ENCODE data around the gene CCM2.
A peak's percentile ranks its signal among the peaks of the same experiment; 100 is the strongest.

DNA sequence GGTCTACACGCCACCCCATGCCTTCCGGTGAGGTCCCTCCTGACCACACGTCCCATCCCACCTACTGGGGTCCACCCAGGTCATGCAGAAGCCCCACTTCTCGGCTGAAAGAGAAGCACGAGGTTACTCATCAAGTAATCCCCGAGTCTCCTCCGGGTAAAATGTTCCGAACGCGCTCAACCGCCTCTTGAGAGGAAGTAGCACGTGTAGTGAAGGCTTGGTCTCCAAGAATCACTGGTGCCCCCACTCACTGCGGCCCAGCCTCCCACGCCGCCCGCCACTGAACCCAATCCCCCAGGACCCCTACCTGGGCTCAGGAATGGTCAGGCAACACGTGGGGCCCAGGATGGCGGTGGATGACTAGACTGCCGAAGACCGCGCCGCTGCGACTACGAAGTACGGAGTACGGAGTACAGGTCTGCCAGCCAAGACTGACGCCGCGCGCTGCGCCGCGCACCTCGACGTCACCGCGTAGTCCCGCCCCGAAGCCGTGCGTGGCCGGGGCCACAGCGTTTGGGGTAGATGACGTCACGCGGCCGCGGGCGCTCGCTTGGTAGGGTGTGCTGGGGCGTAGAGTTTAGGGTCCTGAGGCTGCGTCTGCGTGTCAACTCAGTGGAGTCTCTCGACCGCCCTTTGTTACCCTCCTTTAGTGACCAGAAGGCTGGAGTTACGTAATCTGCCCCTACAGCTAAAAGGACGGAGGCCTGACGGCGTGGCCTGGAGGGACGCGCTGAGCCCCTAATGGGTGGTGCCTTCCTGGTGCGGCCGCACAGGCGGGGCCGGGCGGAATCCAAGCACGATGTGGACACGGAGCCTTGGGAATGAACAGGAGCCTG is 13.6 kb upstream of the CCM2 start:
- TF ChIP-seq, protein P1, sequence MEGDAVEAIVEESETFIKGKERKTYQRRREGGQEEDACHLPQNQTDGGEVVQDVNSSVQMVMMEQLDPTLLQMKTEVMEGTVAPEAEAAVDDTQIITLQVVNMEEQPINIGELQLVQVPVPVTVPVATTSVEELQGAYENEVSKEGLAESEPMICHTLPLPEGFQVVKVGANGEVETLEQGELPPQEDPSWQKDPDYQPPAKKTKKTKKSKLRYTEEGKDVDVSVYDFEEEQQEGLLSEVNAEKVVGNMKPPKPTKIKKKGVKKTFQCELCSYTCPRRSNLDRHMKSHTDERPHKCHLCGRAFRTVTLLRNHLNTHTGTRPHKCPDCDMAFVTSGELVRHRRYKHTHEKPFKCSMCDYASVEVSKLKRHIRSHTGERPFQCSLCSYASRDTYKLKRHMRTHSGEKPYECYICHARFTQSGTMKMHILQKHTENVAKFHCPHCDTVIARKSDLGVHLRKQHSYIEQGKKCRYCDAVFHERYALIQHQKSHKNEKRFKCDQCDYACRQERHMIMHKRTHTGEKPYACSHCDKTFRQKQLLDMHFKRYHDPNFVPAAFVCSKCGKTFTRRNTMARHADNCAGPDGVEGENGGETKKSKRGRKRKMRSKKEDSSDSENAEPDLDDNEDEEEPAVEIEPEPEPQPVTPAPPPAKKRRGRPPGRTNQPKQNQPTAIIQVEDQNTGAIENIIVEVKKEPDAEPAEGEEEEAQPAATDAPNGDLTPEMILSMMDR (conservative IDR thresholded peaks at IDR 0.05; ENCODE audit: low read depth in 2 of 2), result no peak
- TF ChIP-seq, protein P2, sequence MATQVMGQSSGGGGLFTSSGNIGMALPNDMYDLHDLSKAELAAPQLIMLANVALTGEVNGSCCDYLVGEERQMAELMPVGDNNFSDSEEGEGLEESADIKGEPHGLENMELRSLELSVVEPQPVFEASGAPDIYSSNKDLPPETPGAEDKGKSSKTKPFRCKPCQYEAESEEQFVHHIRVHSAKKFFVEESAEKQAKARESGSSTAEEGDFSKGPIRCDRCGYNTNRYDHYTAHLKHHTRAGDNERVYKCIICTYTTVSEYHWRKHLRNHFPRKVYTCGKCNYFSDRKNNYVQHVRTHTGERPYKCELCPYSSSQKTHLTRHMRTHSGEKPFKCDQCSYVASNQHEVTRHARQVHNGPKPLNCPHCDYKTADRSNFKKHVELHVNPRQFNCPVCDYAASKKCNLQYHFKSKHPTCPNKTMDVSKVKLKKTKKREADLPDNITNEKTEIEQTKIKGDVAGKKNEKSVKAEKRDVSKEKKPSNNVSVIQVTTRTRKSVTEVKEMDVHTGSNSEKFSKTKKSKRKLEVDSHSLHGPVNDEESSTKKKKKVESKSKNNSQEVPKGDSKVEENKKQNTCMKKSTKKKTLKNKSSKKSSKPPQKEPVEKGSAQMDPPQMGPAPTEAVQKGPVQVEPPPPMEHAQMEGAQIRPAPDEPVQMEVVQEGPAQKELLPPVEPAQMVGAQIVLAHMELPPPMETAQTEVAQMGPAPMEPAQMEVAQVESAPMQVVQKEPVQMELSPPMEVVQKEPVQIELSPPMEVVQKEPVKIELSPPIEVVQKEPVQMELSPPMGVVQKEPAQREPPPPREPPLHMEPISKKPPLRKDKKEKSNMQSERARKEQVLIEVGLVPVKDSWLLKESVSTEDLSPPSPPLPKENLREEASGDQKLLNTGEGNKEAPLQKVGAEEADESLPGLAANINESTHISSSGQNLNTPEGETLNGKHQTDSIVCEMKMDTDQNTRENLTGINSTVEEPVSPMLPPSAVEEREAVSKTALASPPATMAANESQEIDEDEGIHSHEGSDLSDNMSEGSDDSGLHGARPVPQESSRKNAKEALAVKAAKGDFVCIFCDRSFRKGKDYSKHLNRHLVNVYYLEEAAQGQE (IDR thresholded peaks at IDR 0.05; ENCODE audit: unreplicated experiment), result peak; percentile 45
- TF ChIP-seq EZH2 (IDR thresholded peaks at IDR 0.05; ENCODE audit: low read depth, unreplicated experiment), result no peak
- TF ChIP-seq EZH2phosphoT487 (IDR thresholded peaks at IDR 0.05; ENCODE audit: unreplicated experiment), result no peak
- TF ChIP-seq, protein P3, sequence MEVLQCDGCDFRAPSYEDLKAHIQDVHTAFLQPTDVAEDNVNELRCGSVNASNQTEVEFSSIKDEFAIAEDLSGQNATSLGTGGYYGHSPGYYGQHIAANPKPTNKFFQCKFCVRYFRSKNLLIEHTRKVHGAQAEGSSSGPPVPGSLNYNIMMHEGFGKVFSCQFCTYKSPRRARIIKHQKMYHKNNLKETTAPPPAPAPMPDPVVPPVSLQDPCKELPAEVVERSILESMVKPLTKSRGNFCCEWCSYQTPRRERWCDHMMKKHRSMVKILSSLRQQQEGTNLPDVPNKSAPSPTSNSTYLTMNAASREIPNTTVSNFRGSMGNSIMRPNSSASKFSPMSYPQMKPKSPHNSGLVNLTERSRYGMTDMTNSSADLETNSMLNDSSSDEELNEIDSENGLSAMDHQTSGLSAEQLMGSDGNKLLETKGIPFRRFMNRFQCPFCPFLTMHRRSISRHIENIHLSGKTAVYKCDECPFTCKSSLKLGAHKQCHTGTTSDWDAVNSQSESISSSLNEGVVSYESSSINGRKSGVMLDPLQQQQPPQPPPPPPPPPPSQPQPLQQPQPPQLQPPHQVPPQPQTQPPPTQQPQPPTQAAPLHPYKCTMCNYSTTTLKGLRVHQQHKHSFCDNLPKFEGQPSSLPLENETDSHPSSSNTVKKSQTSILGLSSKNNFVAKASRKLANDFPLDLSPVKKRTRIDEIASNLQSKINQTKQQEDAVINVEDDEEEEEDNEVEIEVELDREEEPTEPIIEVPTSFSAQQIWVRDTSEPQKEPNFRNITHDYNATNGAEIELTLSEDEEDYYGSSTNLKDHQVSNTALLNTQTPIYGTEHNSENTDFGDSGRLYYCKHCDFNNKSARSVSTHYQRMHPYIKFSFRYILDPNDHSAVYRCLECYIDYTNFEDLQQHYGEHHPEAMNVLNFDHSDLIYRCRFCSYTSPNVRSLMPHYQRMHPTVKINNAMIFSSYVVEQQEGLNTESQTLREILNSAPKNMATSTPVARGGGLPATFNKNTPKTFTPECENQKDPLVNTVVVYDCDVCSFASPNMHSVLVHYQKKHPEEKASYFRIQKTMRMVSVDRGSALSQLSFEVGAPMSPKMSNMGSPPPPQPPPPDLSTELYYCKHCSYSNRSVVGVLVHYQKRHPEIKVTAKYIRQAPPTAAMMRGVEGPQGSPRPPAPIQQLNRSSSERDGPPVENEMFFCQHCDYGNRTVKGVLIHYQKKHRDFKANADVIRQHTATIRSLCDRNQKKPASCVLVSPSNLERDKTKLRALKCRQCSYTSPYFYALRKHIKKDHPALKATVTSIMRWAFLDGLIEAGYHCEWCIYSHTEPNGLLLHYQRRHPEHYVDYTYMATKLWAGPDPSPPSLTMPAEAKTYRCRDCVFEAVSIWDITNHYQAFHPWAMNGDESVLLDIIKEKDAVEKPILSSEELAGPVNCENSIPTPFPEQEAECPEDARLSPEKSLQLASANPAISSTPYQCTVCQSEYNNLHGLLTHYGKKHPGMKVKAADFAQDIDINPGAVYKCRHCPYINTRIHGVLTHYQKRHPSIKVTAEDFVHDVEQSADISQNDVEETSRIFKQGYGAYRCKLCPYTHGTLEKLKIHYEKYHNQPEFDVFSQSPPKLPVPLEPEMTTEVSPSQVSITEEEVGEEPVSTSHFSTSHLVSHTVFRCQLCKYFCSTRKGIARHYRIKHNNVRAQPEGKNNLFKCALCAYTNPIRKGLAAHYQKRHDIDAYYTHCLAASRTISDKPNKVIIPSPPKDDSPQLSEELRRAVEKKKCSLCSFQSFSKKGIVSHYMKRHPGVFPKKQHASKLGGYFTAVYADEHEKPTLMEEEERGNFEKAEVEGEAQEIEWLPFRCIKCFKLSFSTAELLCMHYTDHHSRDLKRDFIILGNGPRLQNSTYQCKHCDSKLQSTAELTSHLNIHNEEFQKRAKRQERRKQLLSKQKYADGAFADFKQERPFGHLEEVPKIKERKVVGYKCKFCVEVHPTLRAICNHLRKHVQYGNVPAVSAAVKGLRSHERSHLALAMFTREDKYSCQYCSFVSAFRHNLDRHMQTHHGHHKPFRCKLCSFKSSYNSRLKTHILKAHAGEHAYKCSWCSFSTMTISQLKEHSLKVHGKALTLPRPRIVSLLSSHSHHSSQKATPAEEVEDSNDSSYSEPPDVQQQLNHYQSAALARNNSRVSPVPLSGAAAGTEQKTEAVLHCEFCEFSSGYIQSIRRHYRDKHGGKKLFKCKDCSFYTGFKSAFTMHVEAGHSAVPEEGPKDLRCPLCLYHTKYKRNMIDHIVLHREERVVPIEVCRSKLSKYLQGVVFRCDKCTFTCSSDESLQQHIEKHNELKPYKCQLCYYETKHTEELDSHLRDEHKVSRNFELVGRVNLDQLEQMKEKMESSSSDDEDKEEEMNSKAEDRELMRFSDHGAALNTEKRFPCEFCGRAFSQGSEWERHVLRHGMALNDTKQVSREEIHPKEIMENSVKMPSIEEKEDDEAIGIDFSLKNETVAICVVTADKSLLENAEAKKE (CRISPR knock-in tag; IDR thresholded peaks at IDR 0.05), result no peak
- TF ChIP-seq POLR2AphosphoS5 (IDR thresholded peaks at IDR 0.05; ENCODE audit: low read depth), result peak; percentile 100
- no peak for TF ChIP-seq STAT1 (IDR thresholded peaks at IDR 0.05; ENCODE audit: unreplicated experiment)
- TF ChIP-seq CREB1 (CRISPR knock-in tag; IDR thresholded peaks at IDR 0.05; ENCODE audit: low read depth), result peak; percentile 99
- no peak for TF ChIP-seq JUNB (IDR thresholded peaks at IDR 0.05; ENCODE audit: unreplicated experiment)
- TF ChIP-seq NANOG (IDR thresholded peaks at IDR 0.05; ENCODE audit: borderline replicate concordance), result no peak
- TF ChIP-seq, protein P4, sequence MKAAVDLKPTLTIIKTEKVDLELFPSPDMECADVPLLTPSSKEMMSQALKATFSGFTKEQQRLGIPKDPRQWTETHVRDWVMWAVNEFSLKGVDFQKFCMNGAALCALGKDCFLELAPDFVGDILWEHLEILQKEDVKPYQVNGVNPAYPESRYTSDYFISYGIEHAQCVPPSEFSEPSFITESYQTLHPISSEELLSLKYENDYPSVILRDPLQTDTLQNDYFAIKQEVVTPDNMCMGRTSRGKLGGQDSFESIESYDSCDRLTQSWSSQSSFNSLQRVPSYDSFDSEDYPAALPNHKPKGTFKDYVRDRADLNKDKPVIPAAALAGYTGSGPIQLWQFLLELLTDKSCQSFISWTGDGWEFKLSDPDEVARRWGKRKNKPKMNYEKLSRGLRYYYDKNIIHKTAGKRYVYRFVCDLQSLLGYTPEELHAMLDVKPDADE (IDR thresholded peaks at IDR 0.05), result peak; percentile 55; the same call in 1 of the 2 replicates
- no peak for TF ChIP-seq ZNF114 (CRISPR knock-in tag; IDR thresholded peaks at IDR 0.05)

Data from GM23338 (cell line).